Mesenchymal stem cell (in vitro differentiated cells and primary cell): Measurements from ENCODE around the gene GALK1.

Experiments
- DNase-seq: peaks from one replicate; pipeline ENCODE4 v3.0.0-alpha.2; 2013
- H2AFZ ChIP-seq: one replicate; pipeline ENCODE4 v1.6.1; 2013; ENCODE audit warnings: low read depth, mild to moderate bottlenecking, control low read depth, inconsistent platforms, low read length, moderate library complexity
- H2AK5ac ChIP-seq: 2 replicates; pipeline ENCODE4 v1.6.1; 2013; ENCODE audit warnings: low read length, moderate library complexity, mild to moderate bottlenecking, inconsistent platforms; ENCODE audit not compliant: severe bottlenecking
- H2BK120ac ChIP-seq: one replicate; pipeline ENCODE4 v1.6.1; 2013; ENCODE audit warnings: low read depth, mild to moderate bottlenecking, inconsistent platforms, low read length, moderate library complexity
- H2BK12ac ChIP-seq, 2 experiments: one replicate each; pipeline ENCODE4 v1.6.1; 2013; ENCODE audit warnings: inconsistent platforms in 2 of 2, low read length in 2 of 2, mild to moderate bottlenecking in 2 of 2, moderate library complexity in 2 of 2, control low read depth in 1 of 2
- H2BK15ac ChIP-seq: one replicate; pipeline ENCODE4 v1.6.1; 2013; ENCODE audit warnings: mild to moderate bottlenecking, low read depth, inconsistent platforms; ENCODE audit not compliant: poor library complexity, severe bottlenecking
- H2BK5ac ChIP-seq: 2 replicates; pipeline ENCODE4 v1.6.1; 2013; ENCODE audit warnings: low read depth, mild to moderate bottlenecking, low read length, control low read depth, inconsistent platforms; ENCODE audit not compliant: poor library complexity, severe bottlenecking
- H3K14ac ChIP-seq, 2 experiments: one replicate each; pipeline ENCODE4 v1.6.1; 2013; ENCODE audit warnings: inconsistent platforms in 2 of 2, low read length in 2 of 2, control low read depth in 1 of 2, mild to moderate bottlenecking in 1 of 2, moderate library complexity in 1 of 2
- H3K18ac ChIP-seq, 2 experiments: one replicate each; pipeline ENCODE4 v1.6.1; 2013; ENCODE audit warnings: inconsistent platforms in 2 of 2, low read length in 2 of 2, control low read depth in 1 of 2, low read depth in 1 of 2, mild to moderate bottlenecking in 1 of 2
- H3K23ac ChIP-seq, 2 experiments: one replicate each; pipeline ENCODE4 v1.6.1; 2013; ENCODE audit warnings: inconsistent platforms in 2 of 2, low read length in 2 of 2, mild to moderate bottlenecking in 2 of 2, moderate library complexity in 2 of 2, control low read depth in 1 of 2
- H3K27ac ChIP-seq: 2 replicates; pipeline ENCODE4 v1.5.1; 2013; ENCODE audit warnings: mild to moderate bottlenecking, moderate library complexity, low read length, control low read depth, inconsistent platforms; ENCODE audit not compliant: poor library complexity, severe bottlenecking
- H3K27me3 ChIP-seq, 2 experiments: 2 replicates each; pipeline versions ENCODE4 v1.6.1 to v1.7.0; 2013; ENCODE audit warnings: low read length in 2 of 2, mild to moderate bottlenecking in 2 of 2, moderate library complexity in 2 of 2, control low read depth in 1 of 2, inconsistent platforms in 1 of 2; ENCODE audit not compliant: control insufficient read depth in 1 of 2, insufficient read depth in 1 of 2
- H3K36me3 ChIP-seq, 2 experiments: 2 replicates each; pipeline versions ENCODE4 v1.6.1 to v1.7.0; 2013; ENCODE audit warnings: low read length in 2 of 2, control low read depth in 1 of 2, inconsistent platforms in 1 of 2, low read depth in 1 of 2, mild to moderate bottlenecking in 1 of 2; ENCODE audit not compliant: insufficient read depth in 2 of 2, control insufficient read depth in 1 of 2
- H3K4ac ChIP-seq, 2 experiments: one replicate each; pipeline ENCODE4 v1.6.1; 2013; ENCODE audit warnings: inconsistent platforms in 2 of 2, low read length in 2 of 2, mild to moderate bottlenecking in 2 of 2, moderate library complexity in 2 of 2, control low read depth in 1 of 2, low read depth in 1 of 2
- H3K4me1 ChIP-seq: 2 replicates; pipeline ENCODE4 v1.6.1; 2013; ENCODE audit warnings: low read depth, low read length, control low read depth; ENCODE audit not compliant: control insufficient read depth, insufficient read depth
- H3K4me2 ChIP-seq: 2 replicates; pipeline ENCODE4 v1.6.1; 2013; ENCODE audit warnings: low read length, mild to moderate bottlenecking, inconsistent platforms; ENCODE audit not compliant: poor library complexity, severe bottlenecking
- H3K4me3 ChIP-seq, 2 experiments: 2 replicates each; pipeline versions ENCODE4 v1.5.1 to v1.7.0; 2013; ENCODE audit warnings: low read length in 2 of 2, mild to moderate bottlenecking in 2 of 2, control low read depth in 1 of 2, low read depth in 1 of 2; ENCODE audit not compliant: insufficient read depth in 1 of 2
- H3K79me1 ChIP-seq: replicated peaks from 2 replicates; pipeline ENCODE4 v1.6.1; 2013; ENCODE audit warnings: mild to moderate bottlenecking, control low read depth, low read length, inconsistent platforms; ENCODE audit not compliant: poor library complexity, severe bottlenecking
- H3K9ac ChIP-seq: 2 replicates; pipeline ENCODE4 v1.7.0; 2013; ENCODE audit warnings: mild to moderate bottlenecking, low read length, moderate library complexity
- H3K9me3 ChIP-seq: 2 replicates; pipeline ENCODE4 v1.7.0; 2013; ENCODE audit warnings: mild to moderate bottlenecking, low read length; ENCODE audit not compliant: control insufficient read depth
- H4K8ac ChIP-seq: one replicate; pipeline ENCODE4 v1.6.1; 2013; ENCODE audit warnings: inconsistent platforms, mild to moderate bottlenecking, low read length, moderate library complexity
- H4K91ac ChIP-seq: one replicate; pipeline ENCODE4 v1.6.1; 2013; ENCODE audit warnings: mild to moderate bottlenecking, low read length, inconsistent platforms
- WGBS: methylation state at CpG from one replicate; pipeline ENCODE4 v1.1.7; 2013; ENCODE audit warnings: mixed read lengths; 5-methylcytosine and 5-hydroxymethylcytosine counted together

GALK1 gene

DNA sequence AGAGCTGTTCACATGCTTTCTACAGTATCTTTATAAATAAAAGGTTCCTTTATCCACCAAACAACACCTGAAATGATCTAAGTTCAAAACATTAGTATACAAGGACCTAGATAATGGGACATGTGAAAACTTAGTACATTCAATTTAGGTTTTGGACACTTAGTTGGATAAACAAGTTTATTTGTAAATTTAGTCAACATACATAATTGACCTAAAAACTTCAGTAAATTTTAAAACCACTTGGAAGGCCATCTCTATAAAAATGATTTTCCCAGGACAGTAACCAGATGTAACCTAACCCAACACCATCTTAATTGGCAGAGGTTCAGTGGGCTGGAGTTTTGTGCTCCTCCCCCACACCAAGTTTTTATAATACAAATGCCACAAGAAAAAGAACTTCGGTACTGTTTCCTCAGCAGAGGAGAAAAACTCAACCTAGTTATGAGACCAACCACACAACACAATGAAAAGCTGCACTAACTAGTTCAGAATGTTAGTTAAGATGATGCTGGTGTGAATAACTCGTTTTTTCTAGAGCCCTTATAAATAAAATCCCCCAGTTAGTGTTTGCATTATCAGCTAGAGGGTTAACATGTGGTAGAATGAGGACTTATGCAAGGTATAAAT is 12.4 kb upstream of the GALK1 start:
- Histone ChIP-seq H3K4me2 (peak overlapping the region; percentile 62), H3K4me3 (peak overlapping the region in 1 of 2 experiments; percentile 96), H3K36me3 (peaks cover 25 to 45% of the 10 kb centered on the region in 2 experiments), H2BK5ac (no peak overlapping the region), H2BK12ac (no peak overlapping the region), H3K23ac (no peak overlapping the region), H3K4ac (no peak overlapping the region), H3K79me1 (no peaks in the 10 kb centered on the region), H3K14ac (no peak overlapping the region), H2BK15ac (no peak overlapping the region), H2AK5ac (no peak overlapping the region), H4K91ac (no peak overlapping the region), H3K27ac (no peak overlapping the region), H3K9me3 (no peaks in the 10 kb centered on the region), H2BK120ac (no peak overlapping the region), H3K27me3 (no peaks in the 10 kb centered on the region), H4K8ac (no peak overlapping the region), H3K4me1 (peaks cover 6% of the 10 kb centered on the region), H3K18ac (no peak overlapping the region), H2AFZ (no peak overlapping the region), H3K9ac (peak overlapping the region; percentile 97)
- WGBS = 56% methylated on average over 1 of the region's 2 CpGs
- no peak for DNase-seq

DNA sequence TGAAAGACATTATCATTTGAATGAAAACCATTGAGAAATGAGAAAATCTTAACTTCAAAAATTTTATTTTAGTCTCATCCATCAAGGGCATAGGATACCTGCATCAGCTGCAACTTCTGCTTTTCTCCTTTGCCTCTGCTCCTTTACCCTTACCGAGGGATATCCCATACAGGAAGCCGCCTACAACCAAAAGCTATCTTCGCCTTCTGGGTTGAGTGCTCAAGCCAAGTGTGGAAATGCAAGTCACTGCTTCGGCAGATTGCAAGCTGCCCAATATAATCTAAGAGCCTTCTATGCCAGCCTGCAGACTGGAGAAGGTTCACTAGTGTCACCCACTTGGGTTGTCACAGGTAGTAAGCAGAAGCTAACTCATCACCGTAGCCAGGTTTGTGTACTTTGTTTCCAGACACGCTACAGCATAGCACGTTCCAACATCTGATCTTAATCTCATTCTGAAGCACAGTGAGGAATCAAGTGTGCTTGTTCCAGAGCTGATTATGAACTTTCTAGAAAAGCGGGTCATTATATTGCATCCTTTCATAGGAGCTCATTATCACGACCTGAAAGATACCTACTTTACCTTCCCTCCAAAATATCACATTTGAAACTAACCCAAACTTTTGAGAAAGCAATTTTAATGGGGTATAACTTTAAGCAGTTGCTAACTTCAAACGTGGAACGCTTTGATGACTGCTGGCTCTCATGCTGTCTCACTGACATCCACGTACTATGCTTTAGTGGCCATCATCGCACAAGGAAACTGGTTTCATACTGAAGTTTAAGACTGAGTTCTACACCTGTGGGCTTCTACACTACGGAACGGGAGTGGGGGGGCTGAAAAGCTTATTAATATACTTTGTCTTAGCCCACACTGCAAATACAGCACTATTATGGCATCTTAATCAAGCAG is 11.6 kb upstream of the GALK1 start:
- Histone ChIP-seq H2BK15ac (no peak overlapping the region), H4K91ac (no peak overlapping the region), H3K4ac (no peak overlapping the region), H3K14ac (no peak overlapping the region), H3K9me3 (no peaks in the 10 kb centered on the region), H3K18ac (no peak overlapping the region), H3K4me3 (peak overlapping the region in 1 of 2 experiments; percentile 96), H2AK5ac (no peak overlapping the region), H2BK5ac (no peak overlapping the region), H3K23ac (no peak overlapping the region), H2BK12ac (peak overlapping the region in 1 of 2 experiments; percentile 25), H2AFZ (no peak overlapping the region), H3K36me3 (peaks cover 25 to 45% of the 10 kb centered on the region in 2 experiments), H3K4me1 (peaks cover 6% of the 10 kb centered on the region), H3K27ac (no peak overlapping the region), H3K79me1 (no peaks in the 10 kb centered on the region), H3K4me2 (peak overlapping the region; percentile 41), H4K8ac (peak overlapping the region; percentile 16), H3K27me3 (no peaks in the 10 kb centered on the region), H3K9ac (peak overlapping the region; percentile 97), H2BK120ac (no peak overlapping the region)
- DNase-seq = no peak
- 90% methylated on average over 15 of the region's 15 CpGs for WGBS

DNA sequence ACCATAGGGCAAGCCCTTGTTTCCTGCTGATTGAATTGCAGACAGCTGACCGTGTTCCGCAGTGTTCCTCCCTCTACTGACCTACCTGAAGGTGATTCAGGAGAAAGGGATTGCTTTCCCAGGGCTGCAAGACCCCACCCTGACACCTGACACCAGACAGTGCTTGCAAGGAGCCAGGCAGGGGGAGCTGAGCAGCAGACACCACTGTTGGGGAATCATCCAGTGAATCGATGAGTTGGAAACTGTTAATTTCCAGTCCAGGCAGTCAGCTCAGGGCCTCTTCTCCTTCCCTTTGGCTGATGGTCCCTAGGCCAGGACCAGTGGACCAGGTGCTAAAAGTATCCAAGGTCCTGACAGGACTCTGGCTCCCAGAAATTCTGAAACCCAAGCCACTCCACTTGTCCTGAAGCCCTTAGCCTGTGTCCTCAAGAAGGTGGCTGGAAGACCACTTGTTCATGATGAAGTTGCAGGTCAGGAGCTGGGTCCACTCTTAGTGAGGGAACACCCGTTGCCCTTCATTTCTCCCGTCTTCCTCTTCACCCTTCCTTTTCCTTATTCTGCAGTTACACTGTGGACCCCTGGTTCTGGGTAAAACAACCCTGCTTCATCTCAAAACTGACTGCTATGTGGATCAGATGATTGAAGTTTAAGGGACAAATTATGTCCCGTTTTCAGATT is 10.1 kb upstream of the GALK1 start:
- H2AK5ac ChIP-seq = no peak overlapping the region
- H3K4me3 ChIP-seq = no peak overlapping the region
- no peak overlapping the region for H3K18ac ChIP-seq
- H2AFZ ChIP-seq = no peak overlapping the region
- no peaks in the 10 kb centered on the region for H3K9me3 ChIP-seq
- H4K91ac ChIP-seq = no peak overlapping the region
- no peak overlapping the region for H2BK120ac ChIP-seq
- peak overlapping the region; percentile 97 for H3K9ac ChIP-seq
- peak; percentile 54 for DNase-seq
- H3K36me3 ChIP-seq = peaks cover 25 to 45% of the 10 kb centered on the region in 2 experiments
- H3K4me2 ChIP-seq = no peak overlapping the region
- H3K4ac ChIP-seq = no peak overlapping the region
- H3K23ac ChIP-seq = no peak overlapping the region
- no peak overlapping the region for H2BK5ac ChIP-seq
- no peak overlapping the region for H2BK15ac ChIP-seq
- H3K27me3 ChIP-seq = no peaks in the 10 kb centered on the region
- no peak overlapping the region for H4K8ac ChIP-seq
- H3K27ac ChIP-seq = no peak overlapping the region
- peaks cover 5% of the 10 kb centered on the region for H3K4me1 ChIP-seq
- no peak overlapping the region for H3K14ac ChIP-seq
- H3K79me1 ChIP-seq = no peaks in the 10 kb centered on the region
- WGBS = 98% methylated on average over 5 of the region's 6 CpGs
- no peak overlapping the region for H2BK12ac ChIP-seq
